Amygdala (tissue), 56 donors: ENCODE data around the gene C1orf185.
"Not testable (repeated sequence)": the region's sequence is repeated elsewhere in the genome, so short reads cannot be mapped to it uniquely, and the experiment has no call there.

Experiments used
- DNase-seq, 56 donors: peaks; one replicate each; lab custom pipeline; 2025; lab: John Stamatoyannopoulos, UW

Gene C1orf185

DNA sequence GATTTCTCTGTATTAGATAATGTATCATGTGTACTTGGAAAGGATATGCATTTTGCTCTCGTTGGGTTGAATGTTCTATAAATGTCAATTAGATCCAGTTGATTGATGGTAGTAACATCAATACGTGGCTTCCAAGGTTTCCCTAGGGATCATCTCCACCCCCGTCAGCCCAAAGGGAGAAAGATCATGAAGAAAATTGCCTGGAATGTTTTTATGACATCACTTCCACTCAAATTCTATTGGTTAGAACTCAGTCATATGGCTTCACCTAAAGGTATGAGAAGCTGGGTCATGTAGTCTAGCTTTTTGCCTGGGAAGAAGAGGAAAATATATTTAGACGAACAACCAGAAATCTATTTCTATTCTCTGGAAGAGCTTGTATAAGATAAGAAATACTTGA is at the start of gene C1orf185:
Gene C1orf185, plus strand, starts transcription at position 253 of the 400 bp plus-strand sequence. Its CDS starts 6 bp downstream, at position 259.
- DNase-seq, result no peak

DNA sequence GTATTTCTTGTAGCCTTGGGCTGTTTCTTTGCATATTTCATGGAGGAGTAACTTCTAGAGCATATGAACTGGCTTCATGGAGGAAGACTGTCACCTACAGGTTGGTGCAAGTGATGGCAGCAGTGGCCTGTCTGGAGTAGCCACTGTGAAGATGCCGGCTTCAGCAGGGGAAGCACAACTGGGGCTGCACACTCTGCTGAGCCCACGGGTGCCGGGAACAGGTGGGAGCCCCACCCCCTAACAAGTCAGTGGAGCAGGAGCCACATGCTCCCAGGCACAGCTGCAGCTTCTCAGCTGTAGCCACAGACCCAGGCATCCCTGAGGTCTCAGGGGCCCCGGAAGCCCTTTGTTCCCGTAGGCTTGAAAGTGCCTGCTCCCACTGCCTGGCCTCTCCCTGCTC is 43.2 kb upstream of the C1orf185 start:
- DNase-seq, result no peak

DNA sequence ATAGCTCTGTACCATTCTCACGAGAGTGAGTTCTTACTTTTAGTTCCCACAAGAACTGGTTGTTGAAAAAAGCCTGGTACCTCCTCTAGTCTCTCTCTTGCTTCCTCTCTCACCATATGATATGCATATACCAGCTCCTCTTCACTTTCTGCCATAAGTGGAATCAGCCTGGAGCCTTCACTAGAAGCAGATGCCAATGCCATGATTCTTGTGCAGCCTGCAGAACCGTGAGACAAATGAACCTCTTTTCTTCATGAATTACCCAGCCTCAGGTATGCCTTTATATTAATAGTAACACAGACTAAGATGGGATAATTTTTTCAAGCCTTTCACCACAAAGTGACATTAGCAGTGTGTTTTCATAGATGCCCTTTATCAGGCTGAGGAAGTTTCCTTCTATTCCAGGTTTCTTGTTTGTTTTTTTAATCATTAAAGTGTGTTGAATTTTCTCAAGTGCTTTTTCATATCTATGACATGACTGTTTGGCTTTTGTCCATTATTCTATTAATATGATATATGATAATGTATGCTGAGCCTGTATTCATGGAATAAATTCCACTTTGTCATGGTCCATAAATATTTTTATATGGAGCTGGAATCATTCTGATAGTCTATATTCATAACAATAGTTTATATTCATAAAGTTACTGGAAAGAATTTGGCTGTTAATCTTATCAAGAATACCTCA is 40.7 kb upstream of the C1orf185 start:
- no peak for DNase-seq

DNA sequence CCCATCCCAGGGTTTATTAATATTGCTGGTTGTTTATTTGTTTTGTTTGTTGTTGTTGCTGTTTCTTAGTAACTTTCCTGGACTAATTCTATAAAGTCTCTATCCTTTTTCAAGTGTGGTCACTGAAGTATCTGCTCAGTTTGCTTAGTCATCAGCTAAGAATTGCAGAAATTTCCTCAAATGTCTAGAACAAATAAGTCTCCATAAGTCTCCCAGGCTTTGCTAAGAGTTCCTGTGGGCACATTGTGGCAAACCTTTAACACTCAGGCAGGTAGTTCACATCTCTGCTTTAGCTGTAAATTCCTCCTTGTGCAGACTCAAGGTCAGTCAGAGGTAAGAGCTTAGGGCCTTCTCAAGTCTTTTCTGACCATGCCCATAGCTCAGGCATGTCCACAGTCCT is 38.9 kb upstream of the C1orf185 start:
- no peak for DNase-seq

DNA sequence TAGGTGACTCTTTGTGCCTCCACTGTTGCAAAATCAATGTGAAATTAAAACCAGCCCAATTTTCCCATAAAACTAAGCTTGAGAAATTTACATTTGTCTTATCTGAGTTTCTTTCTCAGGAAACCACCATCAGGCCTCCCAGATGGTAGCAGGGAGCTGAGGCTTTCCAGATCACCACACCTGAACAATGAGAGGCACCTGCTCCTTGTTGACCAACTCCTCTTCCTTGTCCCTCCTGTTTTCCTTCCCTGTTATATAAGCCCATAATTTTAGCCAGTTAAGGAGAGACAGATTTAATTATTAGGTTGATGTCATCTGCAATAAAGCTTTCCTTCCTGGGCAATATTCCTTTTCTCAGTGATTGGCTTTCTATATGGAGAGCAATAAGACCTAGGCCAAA is 32.0 kb upstream of the C1orf185 start:
- DNase-seq, result no peak

DNA sequence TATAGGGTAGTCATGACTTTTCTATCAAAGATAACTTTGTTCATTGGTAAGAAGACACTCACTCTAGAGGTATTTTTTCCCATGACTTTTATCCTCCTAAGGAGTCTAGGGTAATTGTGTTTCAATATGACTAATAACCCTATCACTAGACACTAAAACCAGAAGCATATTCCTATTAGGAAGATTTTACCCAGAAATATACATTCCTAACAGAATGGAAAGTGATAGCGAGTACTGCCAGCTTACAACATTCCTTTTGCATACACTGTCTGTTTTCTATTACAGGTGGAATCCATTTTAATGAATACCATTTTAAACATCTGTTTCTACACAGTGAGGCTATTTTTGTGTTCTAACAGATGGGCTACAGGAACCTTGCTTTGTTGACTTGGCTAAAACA is 31.4 kb upstream of the C1orf185 start:
- no peak for DNase-seq

DNA sequence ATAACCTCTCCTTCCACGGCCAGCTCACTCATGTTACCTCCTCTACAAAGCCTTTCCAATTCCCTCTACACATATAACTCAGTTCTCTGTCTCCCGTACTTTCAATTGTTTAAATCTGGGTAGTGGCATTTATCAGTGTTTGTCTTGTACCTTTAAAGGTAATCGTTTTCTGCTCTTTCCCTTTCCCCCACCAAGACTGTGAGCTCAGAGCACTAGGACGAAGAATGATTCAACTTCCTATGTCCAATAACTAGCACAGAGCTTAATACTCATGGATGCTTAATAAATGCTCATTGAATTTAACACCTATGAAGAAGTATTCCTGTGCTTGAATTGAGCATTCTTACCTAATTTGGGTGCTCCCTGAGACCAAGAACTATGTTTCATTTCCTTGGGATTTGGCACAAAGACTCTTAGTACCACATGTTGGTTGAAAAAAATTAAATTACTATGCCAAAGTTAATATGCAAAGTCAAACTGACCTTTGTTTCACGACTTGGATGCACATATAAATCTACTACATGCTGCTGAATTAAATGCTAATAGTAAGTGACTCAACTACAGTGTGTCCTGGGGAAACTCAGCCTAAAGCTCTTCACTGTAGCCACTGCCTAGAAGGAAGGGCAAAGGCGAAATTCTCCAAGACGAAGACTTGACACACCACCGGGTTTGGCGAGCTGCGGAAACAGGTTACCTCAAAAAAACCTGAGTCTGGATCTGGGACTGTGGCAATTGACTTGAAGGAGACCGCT is 30.6 kb upstream of the C1orf185 start:
- no peak for DNase-seq

DNA sequence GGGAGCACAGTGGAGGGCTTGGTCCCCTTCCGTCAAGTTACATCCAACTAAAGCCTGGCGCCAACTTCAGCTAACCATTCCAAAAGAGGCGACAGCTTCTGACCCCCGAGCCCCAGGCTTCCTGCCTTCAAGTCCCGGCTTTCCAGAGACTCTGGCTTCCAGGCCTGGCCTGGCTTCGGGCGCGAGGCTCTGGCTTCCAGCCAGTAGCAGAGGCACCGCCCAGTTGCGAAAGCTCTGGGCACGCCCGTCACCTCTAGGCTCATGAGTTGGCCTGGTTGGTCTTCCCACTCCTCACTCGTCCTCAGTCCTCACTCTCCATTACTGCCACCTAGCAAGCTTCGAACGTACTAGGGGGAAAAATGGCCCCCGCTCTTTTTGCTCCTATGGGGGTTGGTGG is 30.0 kb upstream of the C1orf185 start:
- DNase-seq, result no peak

DNA sequence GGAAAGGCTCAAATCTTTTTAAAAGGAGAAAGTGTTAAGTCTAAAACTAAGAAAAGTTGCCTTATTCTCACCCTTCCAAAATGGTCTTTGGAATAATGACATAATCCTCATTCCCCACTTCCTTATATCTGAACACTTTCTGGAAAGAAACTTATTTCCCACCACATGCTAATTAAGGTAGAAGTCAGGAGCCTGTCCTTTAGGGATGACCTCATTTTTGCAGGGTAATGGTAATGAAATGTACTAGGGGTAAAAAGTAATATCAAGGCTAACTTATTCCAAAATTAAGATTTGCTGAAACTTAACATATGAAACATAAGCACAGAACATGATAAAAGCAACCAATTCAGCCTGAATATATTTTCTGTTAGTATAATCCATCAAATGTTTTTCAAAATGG is 29.4 kb upstream of the C1orf185 start:
- DNase-seq, result no peak

DNA sequence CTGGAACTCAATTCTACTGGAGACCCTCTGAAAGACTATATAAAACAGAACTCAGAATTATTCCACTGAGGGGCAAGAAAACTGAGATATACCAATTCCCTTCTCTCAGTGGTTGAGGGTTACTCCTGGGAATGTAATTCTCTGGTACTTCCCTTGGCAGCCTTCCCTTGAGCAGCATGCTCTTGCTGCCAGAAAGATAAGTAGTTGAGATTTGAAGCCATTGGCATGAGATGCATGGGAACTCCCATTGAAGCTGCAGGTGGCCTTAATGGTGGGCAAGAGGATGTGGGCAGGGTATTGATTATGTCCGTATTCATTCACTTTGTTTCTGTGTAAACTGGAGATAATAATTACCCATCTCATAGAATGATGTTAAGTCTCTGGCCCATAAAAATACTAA is 28.6 kb upstream of the C1orf185 start:
- DNase-seq, result no peak

DNA sequence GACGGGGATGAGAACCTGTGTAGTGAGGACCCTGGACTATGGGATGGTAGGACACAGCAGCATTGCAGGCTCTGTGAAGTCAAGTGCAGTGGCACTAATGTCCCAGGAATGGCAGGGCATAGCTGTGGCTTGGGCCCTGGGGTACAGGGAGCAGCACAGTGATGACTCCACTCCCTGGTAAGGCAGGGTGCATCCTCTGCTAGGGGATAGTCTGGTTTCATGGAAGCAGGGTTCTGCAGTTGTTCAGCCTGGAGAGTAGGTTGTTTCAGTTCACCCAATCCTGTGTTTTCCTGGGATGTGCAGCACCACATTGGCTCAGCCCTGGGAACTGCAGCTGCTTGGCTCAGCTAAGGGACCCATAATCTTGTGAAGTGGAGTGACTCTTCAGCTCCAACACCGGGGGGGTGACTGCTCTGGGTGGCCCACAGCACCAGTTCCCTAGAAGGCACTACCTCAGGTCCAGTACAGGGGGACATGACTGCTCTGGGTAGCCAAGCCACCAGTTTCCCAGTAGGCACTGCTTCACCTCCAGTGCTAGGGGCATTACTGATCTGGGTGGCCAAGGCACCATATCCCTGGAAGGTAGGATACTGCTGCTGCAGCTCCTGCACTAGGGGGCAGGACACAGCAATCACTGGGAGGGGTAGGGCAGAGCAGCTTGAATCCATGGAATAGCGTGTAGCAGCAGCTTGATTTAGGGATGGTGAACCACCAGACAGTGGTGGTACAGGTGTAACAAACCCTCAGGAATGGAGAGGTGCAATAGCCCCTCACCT is 15.3 kb upstream of the C1orf185 start:
- DNase-seq, result no peak

DNA sequence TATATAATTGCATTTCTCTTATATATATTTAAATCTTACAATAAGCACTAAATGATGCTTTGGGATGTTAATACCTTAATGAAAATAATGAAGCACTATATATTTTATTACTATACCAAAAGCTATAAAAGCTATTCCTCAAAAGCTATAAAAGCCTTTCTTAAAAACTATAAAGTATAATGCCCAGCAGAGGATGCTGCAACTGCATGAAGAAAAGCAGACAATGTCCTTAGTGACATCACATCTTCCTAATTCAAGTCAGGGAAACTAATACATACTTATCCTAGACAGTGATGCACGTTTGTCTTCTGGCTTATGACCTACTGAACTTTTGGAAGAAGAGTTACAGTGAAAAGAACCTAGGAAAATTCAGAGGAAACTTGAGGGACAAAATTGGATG is 13.6 kb upstream of the C1orf185 start:
- DNase-seq, result no peak

DNA sequence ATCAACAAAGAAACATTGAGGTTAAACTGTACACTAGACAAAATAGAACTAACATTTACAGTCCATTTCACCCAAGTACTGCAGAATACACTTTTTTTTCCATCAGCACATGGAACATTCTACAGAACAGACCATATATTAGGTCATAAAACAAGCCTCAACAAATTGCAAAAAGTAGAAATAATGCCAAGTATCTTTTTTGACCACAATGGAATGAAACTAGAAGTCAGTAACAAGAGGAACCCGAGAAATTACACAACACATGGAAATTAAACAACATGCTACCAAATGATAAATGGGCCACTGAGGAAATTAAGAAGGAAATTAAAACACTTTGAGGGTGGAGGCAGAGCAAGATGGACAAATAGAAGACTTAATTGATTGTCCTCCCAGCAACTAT is 8.4 kb upstream of the C1orf185 start:
- DNase-seq, result no peak

DNA sequence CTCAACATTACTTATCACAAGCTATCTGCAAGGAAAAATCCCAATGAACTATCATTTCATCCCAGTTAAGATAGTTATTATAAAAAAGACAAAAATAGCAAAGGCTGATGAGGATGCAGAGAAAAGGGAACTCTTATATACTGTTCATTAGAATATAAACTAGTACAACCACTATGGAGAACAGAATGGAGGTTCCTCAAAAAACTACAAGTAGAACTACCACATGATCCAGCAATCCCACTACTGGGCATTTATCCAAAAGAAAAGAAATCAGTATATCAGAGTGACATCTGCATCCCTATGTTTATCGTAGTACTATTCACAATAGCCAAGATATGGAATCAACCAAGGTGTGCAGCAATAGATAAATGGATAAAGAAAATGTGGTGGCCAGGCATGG is 4.9 kb upstream of the C1orf185 start:
- DNase-seq, result no peak

DNA sequence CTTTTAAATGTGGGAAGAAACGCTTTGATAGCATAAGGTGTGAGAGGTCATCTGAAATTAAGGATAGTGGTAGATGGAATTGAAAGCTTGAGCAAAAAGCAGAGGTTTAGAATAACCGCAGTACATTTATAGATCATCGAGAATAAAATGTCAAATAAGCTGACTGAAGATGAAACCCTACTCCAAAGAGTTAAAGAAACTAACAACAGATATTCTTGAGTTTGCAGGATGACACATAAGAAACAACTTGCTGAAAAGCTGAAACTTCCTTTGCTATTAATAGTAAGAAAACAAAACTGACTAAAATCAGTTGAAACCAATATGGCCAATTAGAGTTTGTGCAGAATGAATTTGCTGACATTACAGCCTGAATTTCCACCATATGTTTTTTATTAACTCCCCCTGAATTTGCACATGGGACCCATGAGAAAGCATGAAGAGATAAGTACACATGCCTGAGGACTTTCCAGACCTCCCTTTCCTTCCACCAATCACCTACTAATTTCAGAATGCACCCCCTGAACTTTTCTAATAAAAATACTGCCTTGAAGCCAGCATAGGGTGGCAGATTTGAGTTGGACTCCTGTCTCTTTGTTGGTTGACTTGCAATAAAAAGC is 1.7 kb upstream of the C1orf185 start:
- DNase-seq, result no peak

DNA sequence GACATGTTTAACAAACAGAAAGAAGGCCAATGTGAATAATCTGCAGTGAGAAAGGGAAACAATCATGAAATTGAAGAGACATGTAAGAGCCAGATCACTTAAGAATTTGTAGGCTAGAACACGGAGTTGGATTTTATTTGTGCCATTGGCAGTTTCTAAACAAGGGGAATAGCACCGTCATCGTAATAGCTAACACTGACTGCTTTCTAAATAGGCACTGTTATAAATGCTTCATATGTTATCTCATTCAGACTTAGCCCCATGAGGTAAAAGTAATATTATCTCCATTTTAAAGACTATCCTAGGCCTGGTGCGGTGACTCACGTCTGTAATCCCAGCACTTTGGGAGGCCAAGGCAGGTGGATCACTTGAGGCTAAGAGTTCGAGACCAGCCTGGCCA is 12.1 kb downstream of the C1orf185 start:
- no peak for DNase-seq

DNA sequence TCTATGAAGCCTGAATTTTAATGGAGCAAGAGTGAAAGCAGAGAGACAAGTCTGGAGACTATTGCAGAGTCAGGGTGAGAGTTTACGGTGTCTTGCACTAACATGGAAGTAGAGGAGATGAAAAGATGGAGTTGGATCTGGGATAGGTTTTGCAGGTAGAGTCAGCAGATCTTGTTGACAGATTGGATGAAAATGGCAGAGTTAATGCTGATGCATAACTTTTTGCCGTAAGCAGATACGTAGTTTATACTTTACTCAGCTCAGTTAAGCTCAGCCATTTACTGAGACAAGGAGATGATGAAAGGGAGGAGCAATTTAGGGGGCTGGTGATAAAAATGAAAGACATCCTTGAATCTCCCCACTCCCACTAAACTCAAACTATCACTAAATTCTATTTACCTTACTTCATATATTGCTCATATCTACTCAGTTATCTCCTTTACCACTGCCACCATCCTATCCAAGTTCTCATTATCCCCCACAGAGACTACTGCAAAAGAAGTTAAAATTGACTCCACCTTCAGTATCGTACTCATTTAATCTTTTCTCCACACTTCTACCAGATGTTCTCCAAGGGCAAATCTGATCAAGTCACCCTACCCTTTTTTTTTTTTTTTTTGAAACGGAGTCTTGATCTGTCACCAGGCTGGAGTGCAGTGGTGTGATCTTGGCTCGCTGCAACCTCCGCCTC is 13.8 kb downstream of the C1orf185 start:
- DNase-seq, result no peak

DNA sequence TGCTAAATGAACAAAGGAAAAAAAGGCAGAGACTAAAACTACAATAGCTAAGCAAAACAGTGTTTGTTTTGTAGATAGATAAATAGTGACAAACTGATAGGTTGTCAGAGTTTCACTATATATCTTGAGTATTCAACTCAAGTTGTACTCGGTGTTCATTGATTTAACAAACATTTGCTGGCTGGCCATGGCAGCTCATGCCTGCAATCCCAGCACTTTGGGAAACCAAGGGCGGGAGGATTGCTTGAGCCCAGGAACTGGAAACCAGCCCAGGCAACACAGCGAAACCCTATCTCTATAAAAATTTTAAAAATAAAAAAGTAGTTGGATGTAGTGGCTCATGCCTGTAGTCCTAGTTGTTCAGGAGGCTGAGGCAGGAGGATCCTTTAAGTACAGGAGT is 17.3 kb downstream of the C1orf185 start:
- no peak for DNase-seq

DNA sequence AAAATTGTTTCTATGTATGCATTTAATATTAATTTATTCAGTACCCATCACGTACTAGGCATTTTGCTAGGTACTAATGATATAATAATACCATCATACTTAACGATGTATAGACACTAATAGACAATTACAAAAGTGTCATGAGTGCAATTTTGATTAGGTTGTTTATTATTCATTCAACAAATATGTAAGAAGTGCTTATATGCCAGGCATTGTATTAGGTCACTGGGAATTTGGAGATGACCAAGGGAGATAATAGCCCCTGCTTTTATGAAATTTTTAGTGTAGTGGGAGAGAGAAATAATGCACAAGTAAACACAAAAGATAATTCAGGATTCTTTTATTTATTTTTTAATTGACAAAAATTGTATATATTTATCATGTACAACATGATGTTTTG is 18.6 kb downstream of the C1orf185 start:
- DNase-seq, result no peak

DNA sequence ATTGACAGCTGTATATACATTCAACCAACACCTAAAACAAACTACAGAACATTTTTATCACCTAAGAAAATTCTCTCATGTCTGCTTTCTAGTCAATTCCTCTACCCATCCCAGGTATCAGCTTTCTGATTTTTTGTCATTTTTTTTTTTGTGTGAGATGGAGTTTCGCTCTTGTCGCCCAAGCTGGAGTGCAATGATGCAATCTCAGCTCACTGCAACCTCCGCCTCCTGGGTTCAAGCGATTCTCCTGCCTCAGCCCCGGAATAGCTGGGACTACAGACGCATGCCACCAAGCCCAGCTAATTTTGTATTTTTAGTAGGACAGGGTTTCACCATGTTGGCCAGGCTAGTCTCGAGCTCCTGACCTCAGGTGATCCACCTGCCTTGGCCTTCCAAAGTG is 25.1 kb downstream of the C1orf185 start:
- not testable (repeated sequence) for DNase-seq

DNA sequence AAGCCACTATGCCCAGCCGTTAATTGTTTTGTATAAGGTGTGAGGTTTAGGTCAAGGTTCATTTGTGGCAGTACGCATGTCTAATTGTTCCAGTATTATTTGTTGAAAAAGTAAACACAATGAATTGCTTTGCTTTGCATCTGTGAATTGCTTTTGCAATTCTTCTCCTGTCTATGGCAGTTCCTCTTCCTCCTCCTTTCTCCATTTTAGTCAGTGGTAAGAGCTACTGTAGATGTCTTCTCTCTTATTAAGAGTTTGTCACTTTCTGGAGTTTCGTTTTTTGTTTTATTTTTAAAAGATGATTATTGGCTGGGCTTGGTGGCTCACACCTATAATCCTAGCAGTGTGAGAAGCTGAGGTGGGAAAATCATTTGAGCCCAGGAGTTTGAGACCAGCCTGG is 29.2 kb downstream of the C1orf185 start:
- DNase-seq, result no peak
